Activated T-cell treated with anti-CD3 and anti-CD28 coated beads, Interleukin-2, amount 50 U/mL, for 48 hours (primary cell): ENCODE measurements around the gene CASQ2.

ENCODE experiments used
- DNase-seq, 2 experiments: peaks; one replicate each; pipeline ENCODE4 v3.0.0-alpha.2; 2020

The CASQ2 gene

GRCh38 chr1:115687744-115688143, 80.8 kb downstream of the CASQ2 start:
- DNase-seq = no peak

GRCh38 chr1:115685029-115685705, 83.3 kb downstream of the CASQ2 start:
- no peak for DNase-seq

DNA sequence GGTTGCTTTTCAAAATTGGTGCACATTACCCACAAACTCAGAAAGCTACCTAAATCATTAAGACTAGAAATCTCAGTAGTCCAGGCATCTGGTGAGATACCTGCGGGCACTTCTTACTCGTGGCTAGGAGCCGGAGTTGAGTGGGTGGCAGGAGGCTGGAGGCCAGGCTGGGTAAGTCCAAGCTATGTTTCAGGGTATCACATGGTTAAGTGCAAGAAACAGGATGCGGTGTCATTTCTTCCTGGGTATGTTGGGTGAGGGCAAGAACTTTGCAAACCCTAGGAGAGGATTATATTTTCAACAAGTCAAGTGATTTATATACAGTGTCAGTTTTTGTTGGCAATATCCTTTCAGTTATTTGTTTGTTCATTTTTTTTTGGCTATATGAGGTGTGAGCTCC, 85.7 kb downstream of the CASQ2 start:
- no peak for DNase-seq

GRCh38 chr1:115680730-115681111, 87.8 kb downstream of the CASQ2 start:
- DNase-seq = no peak

DNA sequence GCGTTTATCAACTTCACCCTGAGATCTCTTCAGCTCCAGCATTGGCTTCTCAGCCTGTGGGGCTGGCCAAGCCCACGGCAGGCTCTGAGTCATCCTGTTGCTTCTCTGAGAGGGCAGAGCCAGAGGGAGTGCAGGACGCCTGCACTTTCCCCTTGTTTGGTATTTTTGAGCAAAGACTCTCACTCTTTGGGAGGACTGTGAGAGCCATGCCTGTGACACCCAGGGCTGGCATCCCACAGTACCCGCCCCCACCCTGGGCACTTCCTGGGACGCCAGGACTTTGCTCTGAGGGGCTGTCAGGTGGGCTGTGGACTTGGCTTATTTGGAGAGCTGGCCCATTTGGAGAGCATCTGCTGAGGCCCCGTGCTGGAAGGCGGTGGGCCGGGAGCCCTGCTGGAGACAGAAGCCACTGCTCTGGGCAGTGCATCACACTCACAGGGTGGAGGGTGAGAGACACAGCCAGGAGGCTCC, 89.3 kb downstream of the CASQ2 start:
- DNase-seq = no peak

DNA sequence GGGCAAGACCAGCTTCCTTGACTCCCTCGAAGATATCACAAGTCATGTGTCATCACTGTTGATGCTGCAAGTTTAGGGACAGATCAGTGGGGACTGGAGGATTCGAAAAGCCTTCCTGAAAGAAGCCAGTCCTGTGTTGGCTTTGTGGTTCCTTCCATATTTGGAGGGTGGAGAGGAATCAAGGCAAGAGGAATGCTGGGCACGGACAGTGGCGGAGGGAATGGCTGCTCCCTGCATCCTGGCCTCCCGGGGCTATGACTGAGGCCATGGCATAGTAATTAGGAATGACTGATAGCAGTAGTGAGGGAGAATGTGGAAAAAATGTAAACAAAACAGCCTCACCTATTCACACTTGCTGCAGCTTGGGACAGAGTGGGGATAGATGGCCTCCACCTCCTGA, 90.4 kb downstream of the CASQ2 start:
- DNase-seq = no peak

DNA sequence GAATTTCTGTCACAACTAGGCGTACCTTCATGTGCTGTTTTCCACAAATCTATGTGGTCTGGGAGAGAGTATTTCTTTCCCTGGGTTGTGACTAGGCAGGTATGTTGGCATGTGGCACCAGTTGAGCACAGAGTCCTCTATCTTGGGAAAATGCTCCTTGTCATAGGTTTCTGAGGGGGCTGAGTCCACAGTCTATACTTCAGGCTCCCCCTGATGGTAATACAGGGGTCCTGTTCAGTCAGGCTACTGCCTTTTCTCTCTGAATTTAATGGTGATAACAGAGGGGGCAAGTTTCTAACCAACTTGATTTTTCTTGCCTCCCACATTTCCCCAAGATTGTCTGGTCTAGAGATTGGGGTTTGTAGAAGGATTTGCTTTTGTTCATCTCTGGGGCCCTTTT, 90.9 kb downstream of the CASQ2 start:
- no peak for DNase-seq

- DNase-seq = no peak
Measured at GRCh38 chr1:115677182-115677555, 91.3 kb downstream of the CASQ2 start.

GRCh38 chr1:115676498-115677181, 91.9 kb downstream of the CASQ2 start:
- no peak for DNase-seq

- DNase-seq = no peak
Measured at GRCh38 chr1:115672224-115673009, 96.1 kb downstream of the CASQ2 start.

DNA sequence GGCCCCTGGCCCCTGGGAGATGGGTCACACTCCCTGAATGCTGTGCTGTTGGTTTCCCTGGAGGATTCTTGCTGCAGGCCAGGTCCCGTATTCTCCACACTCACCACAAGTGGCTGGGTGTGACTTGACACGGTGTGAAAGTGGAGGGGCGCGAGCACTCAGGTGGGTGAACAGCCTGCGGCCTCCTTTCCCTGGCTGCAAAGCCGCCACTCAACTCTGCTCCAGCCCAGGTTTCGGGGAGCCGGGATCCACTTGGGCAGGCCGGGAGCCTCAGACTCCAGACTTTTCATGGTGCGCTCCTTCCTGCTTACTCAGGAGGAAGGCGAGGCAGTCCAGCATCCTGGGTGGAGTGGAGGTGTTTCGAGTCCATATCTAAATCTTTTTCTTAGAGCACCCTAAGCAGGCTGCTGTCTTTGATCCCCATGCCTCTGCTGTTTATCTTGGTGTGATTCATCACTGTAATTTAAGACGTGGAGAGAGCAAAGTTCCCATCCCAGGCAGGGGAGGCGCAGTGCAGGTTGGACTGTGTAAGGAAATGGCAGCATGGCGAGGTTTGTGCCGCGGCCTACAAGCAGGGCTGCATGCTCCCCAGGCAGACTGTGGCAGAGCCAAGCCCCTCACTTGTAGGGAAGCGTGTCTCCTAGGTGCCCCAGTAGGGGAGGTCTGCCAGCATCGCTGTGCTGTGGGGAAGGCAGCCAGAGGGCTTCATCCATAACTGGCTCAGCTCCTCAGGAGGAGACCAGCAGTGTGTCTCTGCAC, 97.2 kb downstream of the CASQ2 start:
- no peak for DNase-seq

DNA sequence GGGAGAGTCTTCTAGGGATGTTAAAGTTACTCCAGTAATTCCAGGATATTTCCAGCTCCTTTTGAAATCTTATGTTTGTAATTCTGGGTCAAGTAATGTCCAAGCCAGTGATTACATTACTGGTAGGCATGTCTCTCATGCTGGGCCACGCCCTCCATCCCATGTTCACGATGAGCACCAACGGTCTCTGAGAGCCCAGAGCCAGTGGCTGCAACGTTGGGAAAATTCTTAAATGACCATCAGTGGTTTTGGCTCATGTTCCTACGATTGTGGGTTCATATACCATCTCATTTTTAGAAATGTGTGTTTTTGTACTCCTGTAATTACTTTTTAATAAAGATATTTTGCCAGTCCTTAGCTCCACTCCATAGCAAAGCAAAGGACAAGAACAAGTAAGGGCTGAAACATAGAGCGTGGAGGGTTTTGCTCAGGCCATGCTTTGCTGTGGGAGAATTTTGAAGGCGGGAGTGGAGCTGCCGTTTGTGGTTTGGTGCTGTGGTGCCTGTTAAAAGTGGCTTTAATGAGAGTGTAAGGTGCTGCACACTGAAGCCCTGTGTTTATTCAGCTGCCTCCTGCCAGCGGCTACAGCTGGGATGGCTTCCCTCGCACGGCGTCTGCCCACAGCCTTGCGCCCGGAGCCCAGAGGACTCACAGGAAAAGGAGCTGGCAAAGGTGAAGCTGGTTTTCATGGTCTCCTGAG, 97.9 kb downstream of the CASQ2 start:
- no peak for DNase-seq

DNA sequence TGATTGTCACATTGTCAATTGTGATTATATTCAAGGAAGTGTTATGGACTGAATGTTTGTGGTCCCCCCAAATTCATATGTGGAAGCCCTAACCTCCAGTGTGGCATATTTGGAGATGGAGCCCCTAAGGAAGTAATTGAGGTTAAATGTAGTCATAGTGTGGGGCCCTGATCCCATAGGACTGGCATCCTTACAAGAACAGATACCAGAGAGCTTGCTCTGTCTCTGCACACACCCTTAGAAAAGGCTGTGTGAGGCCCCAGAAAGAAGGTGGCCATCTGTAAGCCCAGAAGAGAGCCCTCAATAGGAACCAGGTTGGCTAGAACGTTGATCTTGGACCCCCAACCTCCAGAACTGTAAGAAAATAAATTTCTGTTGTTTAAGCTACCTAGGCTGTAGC, 98.6 kb downstream of the CASQ2 start:
- DNase-seq = no peak

DNA sequence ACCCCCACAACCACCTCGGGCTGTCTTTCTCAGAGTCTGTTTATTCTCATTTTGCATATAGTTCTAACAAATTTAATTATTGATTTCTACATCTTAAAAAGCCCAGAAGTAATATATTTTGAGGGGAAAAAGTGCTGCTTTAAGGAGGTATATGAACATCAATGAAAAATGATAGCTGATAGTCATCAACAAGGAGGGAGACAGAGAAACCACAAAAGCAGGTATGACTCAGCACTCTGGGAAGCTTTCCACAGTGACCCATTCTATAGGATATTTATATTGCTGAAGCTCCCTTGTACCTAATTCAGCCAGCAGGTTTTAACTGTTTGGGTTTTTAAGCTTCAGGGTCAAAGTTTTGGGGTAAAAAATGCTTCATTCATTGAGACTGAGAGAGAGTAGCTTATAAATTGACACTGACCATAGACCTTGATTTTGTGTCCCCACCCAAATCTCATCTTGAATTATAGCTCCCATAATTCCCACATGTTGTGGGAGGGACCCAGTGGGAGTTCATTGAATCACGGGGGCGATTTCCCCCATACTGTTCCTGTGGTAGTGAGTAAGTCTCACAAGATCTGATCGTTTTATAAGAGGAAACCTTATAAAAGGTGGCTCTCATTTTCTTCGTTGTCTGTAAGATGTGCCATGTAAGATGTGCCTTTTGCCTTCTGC, 99.4 kb downstream of the CASQ2 start:
- DNase-seq = no peak

- DNase-seq = no peak
Measured at GRCh38 chr1:115668579-115668978, 99.9 kb downstream of the CASQ2 start.

- DNase-seq = no peak
Measured at GRCh38 chr1:115666702-115667101, 101.8 kb downstream of the CASQ2 start.

DNA sequence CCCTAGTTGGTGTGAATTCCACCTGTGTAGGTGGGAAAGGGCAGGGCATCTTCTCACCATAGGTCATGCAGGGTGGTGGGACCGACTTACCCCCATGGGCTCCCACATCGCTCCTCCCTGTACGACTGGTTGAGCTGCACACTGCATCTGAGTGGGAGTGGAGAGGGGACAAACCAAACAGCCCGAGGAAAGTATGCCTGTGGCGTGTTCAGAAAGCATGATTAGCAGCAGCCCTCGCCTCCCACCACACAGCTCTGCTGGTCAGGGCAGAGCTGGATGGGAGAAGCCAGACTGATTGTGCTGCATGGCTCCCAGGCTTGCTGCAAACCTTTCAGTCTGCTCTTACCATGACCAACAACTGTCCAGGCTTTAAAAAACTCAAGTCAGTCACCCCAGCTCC, 102.3 kb downstream of the CASQ2 start:
- DNase-seq = no peak

DNA sequence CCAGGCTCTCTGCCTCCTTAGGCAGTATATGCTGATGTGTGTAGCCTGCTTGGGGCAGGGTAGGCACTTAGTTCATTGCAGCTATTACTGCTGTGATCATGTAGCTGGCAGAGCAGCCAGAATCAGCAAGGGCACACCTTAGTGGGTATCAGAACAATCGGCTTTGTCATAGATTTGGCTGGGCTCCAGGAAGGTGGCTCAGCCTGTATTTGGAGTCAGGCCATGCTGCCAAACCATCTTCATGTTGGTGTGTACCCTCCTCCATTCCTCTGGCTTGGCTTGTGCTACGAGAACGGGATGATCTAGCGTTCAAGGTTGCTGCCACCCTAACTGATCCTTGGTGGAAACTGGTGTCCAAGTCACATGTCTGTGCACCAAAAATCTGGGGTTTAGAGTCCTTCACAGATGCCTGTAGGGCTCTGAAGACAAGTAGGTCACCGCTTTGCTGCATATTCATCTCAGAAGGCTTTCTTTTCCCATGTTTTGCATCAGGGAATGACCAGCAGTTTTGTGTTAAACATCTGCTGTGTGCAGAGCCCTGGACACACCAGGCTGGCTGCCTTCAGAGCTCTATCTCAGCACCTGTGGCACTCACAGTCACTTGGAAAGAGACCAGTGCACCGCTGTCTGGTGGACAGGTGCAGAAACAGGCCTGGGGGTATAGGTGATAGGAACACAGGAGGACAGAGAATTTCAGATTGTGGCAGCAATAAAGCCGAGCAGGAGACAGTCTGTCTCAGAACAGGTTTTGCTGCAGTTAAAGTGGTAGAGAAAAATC, 103.0 kb downstream of the CASQ2 start:
- DNase-seq = no peak

DNA sequence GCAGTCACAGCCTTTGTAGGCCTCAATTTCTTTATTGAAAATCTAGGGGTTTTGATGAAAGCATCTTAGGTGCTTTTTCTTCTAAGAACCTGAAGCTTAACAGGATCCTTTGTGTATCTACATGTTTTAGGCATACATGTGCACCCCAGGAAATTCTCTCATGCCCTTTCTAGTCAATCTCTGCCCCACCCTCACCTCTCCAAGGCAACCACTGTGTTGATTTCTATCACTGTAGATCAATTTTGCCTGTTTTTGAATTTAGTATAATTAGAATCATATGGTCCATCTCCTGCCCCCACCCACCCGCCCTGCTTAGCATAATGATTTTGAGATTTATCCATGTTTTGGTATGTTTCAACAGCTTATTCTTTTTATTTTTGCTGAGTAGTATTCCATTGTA, 107.4 kb downstream of the CASQ2 start:
- no peak for DNase-seq

DNA sequence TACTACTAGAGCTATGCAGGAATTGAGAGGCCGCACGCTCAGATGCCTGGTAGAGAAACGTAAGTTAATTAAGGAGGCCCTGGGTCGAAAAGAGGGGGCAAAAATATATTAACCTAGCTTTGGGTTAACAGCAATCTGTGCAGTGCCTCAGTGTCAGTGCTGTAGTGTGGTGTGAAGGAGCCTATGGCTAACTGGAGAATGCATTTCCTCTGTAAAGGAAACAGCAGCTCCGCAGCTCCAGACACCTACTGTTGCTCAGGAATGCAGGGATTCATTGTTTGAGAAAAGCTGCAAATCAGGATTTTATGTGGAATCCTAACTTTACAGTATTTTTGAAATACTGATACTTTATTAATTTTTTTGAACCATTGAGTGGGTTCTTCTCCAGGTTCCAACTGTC, 108.4 kb downstream of the CASQ2 start:
- no peak for DNase-seq

DNA sequence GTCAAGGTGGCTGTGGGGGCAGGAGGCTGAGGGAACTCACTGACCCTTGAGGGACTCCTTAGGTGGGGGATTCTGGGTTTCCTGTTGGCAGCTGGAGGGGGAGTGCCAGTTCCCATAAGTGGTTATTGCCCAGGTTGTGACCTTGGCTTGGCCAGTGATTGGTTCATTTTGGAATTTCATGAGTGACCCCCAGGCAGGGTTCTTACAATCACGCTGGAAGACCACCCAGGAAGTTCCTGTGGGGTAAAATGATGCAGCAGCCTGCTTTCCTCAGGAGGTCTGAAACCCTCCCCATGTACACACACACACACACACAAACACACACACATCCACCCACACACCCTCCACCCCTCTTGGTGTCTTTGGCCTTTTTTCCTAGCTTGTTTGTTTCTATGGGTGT, 109.9 kb downstream of the CASQ2 start:
- DNase-seq = no peak
